Esophagus muscularis mucosa (tissue), 3 donors: Measurements from ENCODE around the gene PPP2R3A.

Experiments used
- POLR2A ChIP-seq: fragments of 450-650 bp; IDR thresholded peaks from one replicate; pipeline ENCODE4 v1.6.1; 2017; ENCODE audit warnings: antibody characterized with exemption, moderate library complexity, mild to moderate bottlenecking, low read depth
- POLR2AphosphoS5 ChIP-seq, 2 donors: sonication (generic); formaldehyde crosslinking; IDR thresholded peaks; one replicate each; pipeline ENCODE4 v1.6.1; 2017; ENCODE audit warnings: antibody characterized with exemption in 2 of 2
- TF ChIP-seq, protein P1 (sequence below), 3 experiments: fragments of 200-600 bp in 2 of 3; fragments of 450-650 bp in 1 of 3; sonication (generic) in 2 of 3; IDR thresholded peaks; one replicate each; pipeline ENCODE4 v1.5.1; 2017 to 2019; ENCODE audit warnings: antibody characterized with exemption in 3 of 3, mild to moderate bottlenecking in 2 of 3, moderate library complexity in 1 of 3

GRCh38 chr3:136008221-136008620 lies 42.7 kb downstream of the PPP2R3A start:
- TF ChIP-seq, protein P1, sequence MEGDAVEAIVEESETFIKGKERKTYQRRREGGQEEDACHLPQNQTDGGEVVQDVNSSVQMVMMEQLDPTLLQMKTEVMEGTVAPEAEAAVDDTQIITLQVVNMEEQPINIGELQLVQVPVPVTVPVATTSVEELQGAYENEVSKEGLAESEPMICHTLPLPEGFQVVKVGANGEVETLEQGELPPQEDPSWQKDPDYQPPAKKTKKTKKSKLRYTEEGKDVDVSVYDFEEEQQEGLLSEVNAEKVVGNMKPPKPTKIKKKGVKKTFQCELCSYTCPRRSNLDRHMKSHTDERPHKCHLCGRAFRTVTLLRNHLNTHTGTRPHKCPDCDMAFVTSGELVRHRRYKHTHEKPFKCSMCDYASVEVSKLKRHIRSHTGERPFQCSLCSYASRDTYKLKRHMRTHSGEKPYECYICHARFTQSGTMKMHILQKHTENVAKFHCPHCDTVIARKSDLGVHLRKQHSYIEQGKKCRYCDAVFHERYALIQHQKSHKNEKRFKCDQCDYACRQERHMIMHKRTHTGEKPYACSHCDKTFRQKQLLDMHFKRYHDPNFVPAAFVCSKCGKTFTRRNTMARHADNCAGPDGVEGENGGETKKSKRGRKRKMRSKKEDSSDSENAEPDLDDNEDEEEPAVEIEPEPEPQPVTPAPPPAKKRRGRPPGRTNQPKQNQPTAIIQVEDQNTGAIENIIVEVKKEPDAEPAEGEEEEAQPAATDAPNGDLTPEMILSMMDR (IDR thresholded peaks at IDR 0.05) = no peak
- TF ChIP-seq POLR2A (no peak), POLR2AphosphoS5 (IDR thresholded peaks at IDR 0.05) (no peak)
